Measurements from ENCODE around the gene LRRN2. TPM values are rescaled to one million over a fixed set of nuclear protein-coding genes. Genes with fewer than 3 reads are reported as not detected.

Gene LRRN2
- total RNA-seq, 1 donor from 2014 or later = 3.9 TPM

- no peak overlapping the region for H3K27ac Mint-ChIP-seq
- no peaks in the 10 kb centered on the region for H3K9me3 Mint-ChIP-seq
- no peak for DNase-seq (ENCODE audit: low spot score in 2 of 2, unreplicated experiment in 2 of 2)
- no peak for TF ChIP-seq CTCF (IDR thresholded peaks at IDR 0.05; ENCODE audit: unreplicated experiment)
- peaks cover 22% of the 10 kb centered on the region for H3K27me3 Mint-ChIP-seq (ENCODE audit: low read depth)
- peaks cover 4% of the 10 kb centered on the region for H3K4me1 Mint-ChIP-seq
- no peak overlapping the region for H3K4me3 Mint-ChIP-seq
- H3K36me3 Mint-ChIP-seq = no peaks in the 10 kb centered on the region
Observed at GRCh38 chr1:204672482-204673121, 12.9 kb downstream of the LRRN2 start.

GRCh38 chr1:204672069-204672468 is 13.5 kb downstream of the LRRN2 start:
- Mint-ChIP-seq H3K27ac (no peak overlapping the region), H3K4me1 (peaks cover 4% of the 10 kb centered on the region), H3K9me3 (no peaks in the 10 kb centered on the region), H3K4me3 (no peak overlapping the region), H3K36me3 (no peaks in the 10 kb centered on the region), H3K27me3 (ENCODE audit: low read depth) (peaks cover 21% of the 10 kb centered on the region)
- DNase-seq (ENCODE audit: low spot score in 2 of 2, unreplicated experiment in 2 of 2) = no peak
- TF ChIP-seq CTCF (IDR thresholded peaks at IDR 0.05; ENCODE audit: unreplicated experiment) = no peak

GRCh38 chr1:204670152-204670927 is 15.2 kb downstream of the LRRN2 start:
- Mint-ChIP-seq H3K36me3 (no peaks in the 10 kb centered on the region), H3K27me3 (ENCODE audit: low read depth) (peaks cover 20% of the 10 kb centered on the region), H3K27ac (no peak overlapping the region), H3K4me3 (no peak overlapping the region), H3K9me3 (no peaks in the 10 kb centered on the region), H3K4me1 (peaks cover 4% of the 10 kb centered on the region)
- no peak for DNase-seq (ENCODE audit: low spot score in 2 of 2, unreplicated experiment in 2 of 2)
- TF ChIP-seq CTCF (IDR thresholded peaks at IDR 0.05; ENCODE audit: unreplicated experiment) = no peak

- Mint-ChIP-seq H3K36me3 (no peaks in the 10 kb centered on the region), H3K4me1 (peaks cover 4% of the 10 kb centered on the region), H3K9me3 (no peaks in the 10 kb centered on the region), H3K4me3 (no peak overlapping the region), H3K27me3 (ENCODE audit: low read depth) (peaks cover 26% of the 10 kb centered on the region), H3K27ac (no peak overlapping the region)
- TF ChIP-seq CTCF (IDR thresholded peaks at IDR 0.05; ENCODE audit: unreplicated experiment) = no peak
- no peak for DNase-seq (ENCODE audit: low spot score in 2 of 2, unreplicated experiment in 2 of 2)
Observed at GRCh38 chr1:204669579-204669978, 16.0 kb downstream of the LRRN2 start.

GRCh38 chr1:204664384-204664651 is 21.2 kb downstream of the LRRN2 start:
- no peak for DNase-seq (ENCODE audit: low spot score in 2 of 2, unreplicated experiment in 2 of 2)
- H3K27ac Mint-ChIP-seq = no peak overlapping the region
- H3K27me3 Mint-ChIP-seq (ENCODE audit: low read depth) = peaks cover 68% of the 10 kb centered on the region
- H3K36me3 Mint-ChIP-seq = no peaks in the 10 kb centered on the region
- no peaks in the 10 kb centered on the region for H3K9me3 Mint-ChIP-seq
- H3K4me3 Mint-ChIP-seq = no peak overlapping the region
- no peak for TF ChIP-seq CTCF (IDR thresholded peaks at IDR 0.05; ENCODE audit: unreplicated experiment)
- H3K4me1 Mint-ChIP-seq = peaks cover 4% of the 10 kb centered on the region

All from mesothelial cell of epicardium (in vitro differentiated cells).